GM12872 (cell line): ENCODE measurements around the gene RTKN2.
A peak's percentile ranks its signal among the peaks of the same experiment; 100 is the strongest.

Experiments used
- CTCF ChIP-seq: IDR thresholded peaks from 3 replicates; pipeline ENCODE4 v1.5.1; 2011; ENCODE audit warnings: low read depth, mild to moderate bottlenecking, low read length, moderate library complexity; ENCODE audit not compliant: insufficient read depth

The RTKN2 gene

GRCh38 chr10:62258926-62259325 lies 9.7 kb downstream of the RTKN2 start:
- TF ChIP-seq CTCF: no peak

GRCh38 chr10:62253704-62254103 lies 14.9 kb downstream of the RTKN2 start:
- TF ChIP-seq CTCF: no peak

GRCh38 chr10:62252051-62252450 lies 16.6 kb downstream of the RTKN2 start:
- TF ChIP-seq CTCF: no peak

- TF ChIP-seq CTCF: no peak
Observed at GRCh38 chr10:62250594-62251198, 17.9 kb downstream of the RTKN2 start.

GRCh38 chr10:62249957-62250356 lies 18.7 kb downstream of the RTKN2 start:
- no peak for TF ChIP-seq CTCF

- 0 out of 3 replicates have a peak, but pooled peaks have one; percentile 17 for TF ChIP-seq CTCF
Observed at GRCh38 chr10:62248465-62248864, 20.2 kb downstream of the RTKN2 start.

GRCh38 chr10:62244785-62245467 lies 23.7 kb downstream of the RTKN2 start:
- TF ChIP-seq CTCF: peak; percentile 79
